ENCODE results near the gene RHOBTB1.

Gene RHOBTB1

GRCh38 chr10:60877777-60878120, 66.2 kb downstream of the RHOBTB1 start:
- Histone ChIP-seq H3K4me3 (no peak overlapping the region), H3K27ac (no peak overlapping the region)

- Histone ChIP-seq H3K4me3 (no peak overlapping the region), H3K27ac (no peak overlapping the region)
These were observed 66.8 kb downstream of the RHOBTB1 start for GRCh38 chr10:60877061-60877776.

- Histone ChIP-seq H3K27ac (no peak overlapping the region), H3K4me3 (no peak overlapping the region)
These were observed 70.2 kb downstream of the RHOBTB1 start for GRCh38 chr10:60873758-60874157.

DNA sequence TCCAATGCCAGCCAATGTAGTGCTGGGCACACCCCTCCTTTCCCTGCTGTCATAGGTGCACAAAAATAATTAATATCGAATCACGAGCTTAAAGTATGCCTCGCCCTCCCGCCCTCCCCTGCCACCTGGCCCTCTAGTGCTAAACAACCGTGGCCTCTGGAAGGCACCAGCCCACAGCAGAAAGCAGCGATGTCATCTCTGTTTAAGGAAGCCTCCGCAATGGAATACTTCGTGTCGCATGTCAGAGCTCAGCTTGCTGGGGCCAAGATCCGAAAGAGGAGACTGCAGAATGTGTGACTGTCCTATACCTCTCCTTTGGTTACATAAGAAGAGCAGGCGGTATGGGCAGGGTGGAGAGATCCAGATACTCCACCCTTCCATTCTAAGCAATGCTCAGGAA, 71.5 kb downstream of the RHOBTB1 start:
- no peak overlapping the region for H3K4me3 ChIP-seq
- no peak overlapping the region for H3K27ac ChIP-seq

DNA sequence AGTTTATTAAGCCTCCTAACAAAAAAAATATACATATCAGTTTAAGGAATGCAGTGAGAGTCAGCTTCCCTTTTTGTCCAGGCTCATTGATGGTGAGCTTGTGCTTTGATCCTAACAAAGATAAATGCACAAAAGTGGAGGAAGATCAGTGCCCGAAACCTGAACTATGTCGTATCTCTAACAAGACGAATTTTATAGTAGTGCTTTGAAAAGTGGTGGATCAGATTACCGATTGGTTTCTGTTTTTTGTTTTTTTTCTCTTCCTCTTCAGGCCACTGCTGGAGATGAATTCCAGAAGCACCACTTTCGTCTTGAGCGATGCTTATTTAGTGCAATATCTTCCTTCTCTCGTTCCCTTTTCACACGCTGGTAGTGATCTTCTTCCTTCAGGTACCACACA, 72.8 kb downstream of the RHOBTB1 start:
- no peak overlapping the region for H3K4me3 ChIP-seq
- no peak overlapping the region for H3K27ac ChIP-seq

GRCh38 chr10:60870803-60871202, 73.2 kb downstream of the RHOBTB1 start:
- Histone ChIP-seq H3K4me3 (no peak overlapping the region), H3K27ac (no peak overlapping the region)

DNA sequence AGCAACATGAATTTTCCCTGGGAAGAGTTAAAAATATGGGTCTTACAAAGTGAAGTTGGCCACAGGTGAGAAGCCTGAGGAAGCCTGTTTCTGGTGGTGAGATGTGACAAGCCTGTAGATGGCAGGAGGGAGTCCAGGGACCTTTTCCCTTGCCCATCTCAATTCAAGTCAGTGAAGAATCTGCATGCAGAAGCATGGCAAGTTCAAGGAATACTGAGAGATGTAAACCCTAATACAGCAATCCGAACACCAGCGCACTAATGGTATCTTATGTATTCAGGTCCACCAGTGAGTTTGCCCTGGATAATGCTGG, 73.6 kb downstream of the RHOBTB1 start:
- H3K27ac ChIP-seq, result no peak overlapping the region
- no peak overlapping the region for H3K4me3 ChIP-seq

DNA sequence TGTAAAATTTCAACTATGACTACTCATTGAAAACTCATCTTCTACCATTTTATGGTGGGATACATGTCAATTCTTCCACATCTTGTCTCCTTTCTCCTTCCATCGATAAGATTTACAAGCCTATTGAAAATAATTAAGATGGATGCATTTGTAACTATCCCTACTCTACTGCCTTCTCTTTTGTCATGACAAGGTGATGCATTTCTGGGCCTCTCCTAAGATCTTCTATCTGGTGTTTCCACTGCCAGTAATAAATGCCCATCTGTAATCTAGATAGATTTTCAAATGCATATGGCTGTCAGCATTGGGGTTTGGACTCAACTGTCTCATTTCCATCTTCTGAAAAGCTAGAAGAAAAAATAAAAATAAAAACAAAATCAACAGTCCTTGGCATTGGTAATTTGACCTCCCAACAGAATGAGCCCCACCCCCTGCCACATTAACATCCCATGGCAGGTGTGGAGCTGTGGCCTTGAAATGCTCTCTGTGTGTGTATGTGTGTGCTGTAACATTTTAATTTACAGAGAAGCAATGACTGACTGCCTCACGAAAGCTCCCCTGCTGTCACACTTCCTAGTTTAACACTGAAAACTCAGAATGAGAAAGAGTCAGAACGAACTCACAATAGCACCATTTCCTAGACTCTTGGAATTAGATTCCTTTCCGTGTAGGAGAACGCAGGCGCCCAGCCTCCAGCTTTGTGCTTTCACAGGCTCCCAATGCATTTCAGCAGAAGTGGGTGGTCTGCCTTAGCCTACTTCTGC, 74.2 kb downstream of the RHOBTB1 start:
- no peak overlapping the region for H3K27ac ChIP-seq
- no peak overlapping the region for H3K4me3 ChIP-seq

DNA sequence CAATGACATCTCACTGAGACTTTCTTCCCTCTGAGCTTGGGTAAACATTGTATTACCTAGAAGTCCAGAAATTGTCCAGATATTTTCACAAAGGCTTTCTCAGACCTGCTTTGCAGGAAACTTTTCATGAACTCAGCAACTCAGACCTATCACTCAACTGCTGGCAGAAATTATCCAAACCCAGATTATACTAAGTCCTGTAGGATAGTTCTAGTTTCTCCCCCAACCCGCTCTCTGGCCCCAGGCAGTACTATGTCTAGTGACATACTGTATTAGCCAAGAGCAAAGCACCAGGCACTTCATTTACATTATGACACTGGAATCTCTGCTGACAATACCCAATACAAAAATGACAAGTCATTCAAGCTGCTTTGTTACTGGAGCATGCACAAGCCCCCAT, 75.0 kb downstream of the RHOBTB1 start:
- H3K27ac ChIP-seq, result no peak overlapping the region
- no peak overlapping the region for H3K4me3 ChIP-seq

- Histone ChIP-seq H3K4me3 (no peak overlapping the region), H3K27ac (no peak overlapping the region)
These were observed 78.7 kb downstream of the RHOBTB1 start for GRCh38 chr10:60865198-60865783.

DNA sequence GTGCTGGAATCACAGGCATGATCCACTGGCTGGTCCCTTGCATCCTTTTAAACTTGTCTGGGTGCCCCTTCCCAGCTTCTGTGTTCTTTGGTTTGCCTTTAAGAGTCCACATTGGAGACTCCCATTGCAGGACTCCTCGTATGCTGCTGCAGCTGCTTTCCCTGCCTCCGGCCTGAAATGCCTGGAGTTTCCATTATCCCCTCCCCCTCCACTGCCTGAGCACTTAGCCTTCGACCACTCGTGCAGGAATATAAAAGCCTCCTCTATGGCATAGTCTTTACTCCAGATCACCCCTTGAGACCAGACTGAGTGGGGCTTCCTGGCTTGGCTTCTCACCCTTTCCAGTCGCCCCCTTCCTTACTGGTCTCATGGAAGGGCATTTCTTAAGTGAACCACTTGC, 80.2 kb downstream of the RHOBTB1 start:
- no peak overlapping the region for H3K27ac ChIP-seq
- H3K4me3 ChIP-seq, result no peak overlapping the region

DNA sequence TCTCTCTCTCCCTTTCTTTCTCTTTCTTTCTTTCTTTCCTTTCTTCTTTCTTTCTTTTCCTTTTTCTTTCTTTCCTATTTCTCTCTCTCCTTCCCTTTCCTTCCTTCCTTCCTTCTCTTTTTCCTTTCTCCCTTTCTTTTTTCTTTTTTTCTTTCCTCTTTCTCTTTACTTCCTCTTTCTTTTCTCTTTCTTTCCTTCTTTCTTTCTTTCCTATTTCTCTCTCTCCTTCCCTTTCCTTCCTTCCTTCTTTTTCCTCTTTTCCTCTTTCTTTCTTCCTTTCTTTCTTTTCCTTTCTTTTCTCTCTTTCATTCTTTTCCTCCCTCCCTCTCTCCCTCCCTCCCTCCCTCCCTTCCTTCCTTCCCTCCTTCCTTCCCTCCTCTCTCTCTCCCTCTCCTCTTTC, 81.5 kb downstream of the RHOBTB1 start:
- Histone ChIP-seq H3K27ac (no peak overlapping the region), H3K4me3 (no peak overlapping the region)

DNA sequence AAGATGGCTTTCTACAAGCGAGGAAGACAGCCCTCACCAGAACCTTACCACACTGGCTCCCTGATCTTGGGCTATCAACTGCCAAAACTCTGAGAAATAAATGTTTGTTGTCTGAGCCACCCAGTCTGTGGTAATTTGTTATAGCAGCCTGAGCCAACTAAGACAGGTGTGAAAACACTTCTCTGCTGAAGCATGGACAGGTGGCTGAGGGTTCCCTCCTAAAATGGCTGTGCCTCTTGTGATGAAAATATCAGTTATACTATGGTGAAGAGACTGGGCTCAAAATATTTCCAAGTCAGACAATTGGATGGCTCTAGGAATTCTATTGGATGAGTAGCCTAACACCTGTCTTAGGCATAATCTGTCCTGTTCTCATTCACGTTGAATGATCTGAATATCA, 87.6 kb downstream of the RHOBTB1 start:
- Histone ChIP-seq H3K27ac (no peak overlapping the region), H3K4me3 (no peak overlapping the region)

DNA sequence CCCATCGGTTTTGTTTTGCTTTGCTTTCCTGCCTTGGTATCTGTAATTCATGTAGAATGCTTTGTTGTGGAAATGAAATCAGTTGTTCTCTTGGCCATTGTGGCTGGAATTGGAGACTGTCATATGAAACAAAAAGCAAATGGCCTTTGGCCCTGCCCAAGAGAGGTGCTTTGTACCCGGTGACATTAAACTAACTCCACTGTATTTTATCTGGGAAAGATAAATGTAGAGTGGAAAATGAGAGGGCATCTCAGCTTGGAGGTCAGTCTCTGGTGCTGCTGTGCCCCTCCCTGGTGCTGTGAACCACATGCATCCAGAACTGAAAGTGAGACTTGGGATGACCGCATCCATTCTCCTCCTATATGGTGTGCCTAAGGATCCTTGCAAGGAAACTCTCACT, 90.3 kb downstream of the RHOBTB1 start:
- no peak overlapping the region for H3K27ac ChIP-seq

DNA sequence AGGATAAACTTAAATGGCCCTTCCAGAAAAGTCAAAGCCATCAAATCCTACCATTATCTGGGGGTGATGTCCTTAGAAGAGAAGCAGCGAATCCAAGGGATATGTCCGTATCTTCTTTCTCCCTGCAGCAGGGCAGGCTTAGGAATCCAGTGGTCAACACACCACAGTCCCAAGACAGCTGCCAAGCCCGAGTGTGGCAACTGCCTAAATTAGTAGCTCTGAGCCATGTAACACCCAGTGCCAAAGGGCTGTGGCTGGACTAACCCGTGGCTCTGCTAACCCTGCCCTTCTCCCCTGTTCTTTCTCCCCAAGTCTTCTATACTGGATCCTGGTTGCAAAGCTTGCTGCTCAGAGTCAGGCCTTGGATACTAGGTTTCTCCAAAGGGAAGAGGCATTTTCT, 90.9 kb downstream of the RHOBTB1 start:
- no peak overlapping the region for H3K27ac ChIP-seq
- no peak overlapping the region for H3K4me3 ChIP-seq

More for the DNA sequence above, 90.3 kb downstream of the RHOBTB1 start:
- no peak overlapping the region for H3K4me3 ChIP-seq

DNA sequence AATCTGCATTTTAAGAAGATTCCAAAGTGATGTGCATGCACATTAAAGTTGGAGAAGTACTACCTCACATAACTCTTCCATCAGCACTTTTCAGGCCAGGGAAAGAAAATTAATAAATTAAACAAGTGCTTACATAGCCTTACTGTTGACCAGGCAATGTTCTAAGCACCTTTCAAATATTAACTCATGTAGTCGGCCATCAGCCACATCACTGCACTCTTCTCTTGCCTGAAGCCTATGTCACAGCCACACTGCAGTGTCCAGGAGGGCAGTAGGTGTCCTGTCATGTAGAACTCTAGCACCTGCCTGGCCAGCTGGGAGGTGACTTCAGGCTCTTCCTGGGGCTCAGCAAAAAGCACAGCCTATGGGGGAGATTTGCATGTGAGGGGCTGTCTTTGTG, 94.2 kb downstream of the RHOBTB1 start:
- no peak overlapping the region for H3K27ac ChIP-seq
- no peak overlapping the region for H3K4me3 ChIP-seq

DNA sequence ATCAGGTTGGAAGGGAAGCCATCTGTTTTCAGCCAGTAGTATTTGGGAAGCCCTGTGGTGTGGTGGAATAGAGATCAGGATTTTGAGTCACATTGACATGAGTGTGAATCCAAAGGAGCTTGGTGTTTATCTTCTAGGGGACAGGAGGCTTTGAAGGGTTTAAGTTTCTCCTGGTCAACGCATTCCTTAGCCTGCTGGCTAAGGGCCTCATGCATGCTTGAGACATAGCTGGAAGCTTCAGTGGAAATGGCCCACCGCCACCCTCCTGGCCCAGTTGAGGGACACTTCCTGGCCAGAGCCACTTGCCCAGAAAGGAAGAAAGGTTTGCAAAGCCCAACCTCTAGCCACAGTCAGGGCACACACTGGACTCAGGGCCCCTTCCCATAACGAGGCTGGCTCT, 94.8 kb downstream of the RHOBTB1 start:
- Histone ChIP-seq H3K4me3 (no peak overlapping the region), H3K27ac (no peak overlapping the region)

DNA sequence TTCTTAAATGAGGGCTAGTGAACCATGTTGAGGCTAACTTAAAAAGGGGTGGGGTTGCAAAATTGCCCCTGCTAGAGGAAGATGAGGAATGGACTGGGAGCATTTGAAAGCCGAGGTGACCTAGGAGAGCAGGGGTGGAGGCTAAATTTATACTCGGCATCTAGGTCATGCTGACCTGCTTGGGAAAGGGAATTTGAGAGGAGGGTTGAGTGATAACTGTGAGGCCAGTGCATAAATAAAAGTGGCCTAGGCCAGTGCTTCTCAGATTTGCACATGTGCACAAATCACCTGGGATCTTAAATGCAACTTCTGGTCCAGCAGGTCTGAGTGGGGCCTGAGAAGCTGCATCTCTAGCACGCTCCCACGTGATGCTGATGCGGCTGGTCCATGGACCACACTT, 95.3 kb downstream of the RHOBTB1 start:
- no peak overlapping the region for H3K4me3 ChIP-seq
- H3K27ac ChIP-seq, result no peak overlapping the region

- H3K4me3 ChIP-seq, result no peak overlapping the region
- no peak overlapping the region for H3K27ac ChIP-seq
These were observed 95.9 kb downstream of the RHOBTB1 start for GRCh38 chr10:60848126-60848525.

- H3K4me3 ChIP-seq, result no peak overlapping the region
- H3K27ac ChIP-seq, result no peak overlapping the region
These were observed 97.8 kb downstream of the RHOBTB1 start for GRCh38 chr10:60846173-60846572.

GRCh38 chr10:60845038-60845437, 98.9 kb downstream of the RHOBTB1 start:
- Histone ChIP-seq H3K4me3 (no peak overlapping the region), H3K27ac (no peak overlapping the region)

GRCh38 chr10:60842694-60843093, 101.3 kb downstream of the RHOBTB1 start:
- Histone ChIP-seq H3K4me3 (no peak overlapping the region), H3K27ac (no peak overlapping the region)
